ENCODE data around the gene DHDH. TPM values are rescaled to one million over a fixed set of nuclear protein-coding genes. Genes with fewer than 3 reads are reported as not detected.
A peak's percentile ranks its signal among the peaks of the same experiment; 100 is the strongest.

Gene DHDH
- total and polyA plus RNA-seq, 2 of the 13 experiments (the other 11 are each of a cell fraction or from before 2014, with no cell fraction given): 0.13 to 0.91 TPM

DNA sequence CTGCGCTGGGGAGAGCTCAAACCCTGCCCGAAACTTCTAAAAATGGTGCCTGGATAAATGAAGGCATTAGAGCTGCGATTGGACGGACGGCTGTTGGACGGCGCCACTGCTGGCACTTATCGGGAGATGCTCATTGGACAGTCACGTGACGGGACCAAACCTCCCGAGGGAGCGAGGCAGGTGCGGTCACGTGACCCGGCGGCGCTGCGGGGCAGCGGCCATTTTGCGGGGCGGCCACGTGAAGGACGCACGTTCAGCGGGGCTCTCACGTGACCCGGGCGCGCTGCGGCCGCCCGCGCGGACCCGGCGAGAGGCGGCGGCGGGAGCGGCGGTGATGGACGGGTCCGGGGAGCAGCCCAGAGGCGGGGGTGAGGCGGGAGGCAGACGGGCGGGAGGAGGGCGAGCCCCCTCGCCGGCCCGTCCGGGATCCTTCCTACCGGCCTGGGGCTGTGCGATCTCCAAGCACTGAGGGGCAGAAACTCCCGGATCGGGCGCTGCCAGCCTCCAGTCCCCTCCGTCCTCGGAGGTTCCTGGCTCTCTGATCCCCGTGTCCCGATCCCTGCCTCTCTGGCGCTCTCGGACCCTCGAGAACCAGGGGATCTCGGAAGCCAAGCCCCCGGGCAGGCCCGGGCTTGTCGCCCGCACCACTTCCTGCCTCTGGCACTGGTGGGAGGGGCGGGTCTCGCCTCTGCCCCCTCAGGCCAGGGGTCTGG lies 21.3 kb downstream of the DHDH start, which contains the start of gene BAX (continued):
- no peak for TF ChIP-seq ZBTB20 (CRISPR knock-in tag; IDR thresholded peaks at IDR 0.05; ENCODE audit: borderline replicate concordance, low read depth)
- peak; percentile 100 for TF ChIP-seq BHLHE40 (IDR thresholded peaks at IDR 0.05; ENCODE audit: low read length)
- TF ChIP-seq DR1 (CRISPR knock-in tag; IDR thresholded peaks at IDR 0.05): peak; percentile 44
- TF ChIP-seq MED1 (CRISPR knock-in tag; IDR thresholded peaks at IDR 0.05): peak; percentile 68
- TF ChIP-seq, protein P1, sequence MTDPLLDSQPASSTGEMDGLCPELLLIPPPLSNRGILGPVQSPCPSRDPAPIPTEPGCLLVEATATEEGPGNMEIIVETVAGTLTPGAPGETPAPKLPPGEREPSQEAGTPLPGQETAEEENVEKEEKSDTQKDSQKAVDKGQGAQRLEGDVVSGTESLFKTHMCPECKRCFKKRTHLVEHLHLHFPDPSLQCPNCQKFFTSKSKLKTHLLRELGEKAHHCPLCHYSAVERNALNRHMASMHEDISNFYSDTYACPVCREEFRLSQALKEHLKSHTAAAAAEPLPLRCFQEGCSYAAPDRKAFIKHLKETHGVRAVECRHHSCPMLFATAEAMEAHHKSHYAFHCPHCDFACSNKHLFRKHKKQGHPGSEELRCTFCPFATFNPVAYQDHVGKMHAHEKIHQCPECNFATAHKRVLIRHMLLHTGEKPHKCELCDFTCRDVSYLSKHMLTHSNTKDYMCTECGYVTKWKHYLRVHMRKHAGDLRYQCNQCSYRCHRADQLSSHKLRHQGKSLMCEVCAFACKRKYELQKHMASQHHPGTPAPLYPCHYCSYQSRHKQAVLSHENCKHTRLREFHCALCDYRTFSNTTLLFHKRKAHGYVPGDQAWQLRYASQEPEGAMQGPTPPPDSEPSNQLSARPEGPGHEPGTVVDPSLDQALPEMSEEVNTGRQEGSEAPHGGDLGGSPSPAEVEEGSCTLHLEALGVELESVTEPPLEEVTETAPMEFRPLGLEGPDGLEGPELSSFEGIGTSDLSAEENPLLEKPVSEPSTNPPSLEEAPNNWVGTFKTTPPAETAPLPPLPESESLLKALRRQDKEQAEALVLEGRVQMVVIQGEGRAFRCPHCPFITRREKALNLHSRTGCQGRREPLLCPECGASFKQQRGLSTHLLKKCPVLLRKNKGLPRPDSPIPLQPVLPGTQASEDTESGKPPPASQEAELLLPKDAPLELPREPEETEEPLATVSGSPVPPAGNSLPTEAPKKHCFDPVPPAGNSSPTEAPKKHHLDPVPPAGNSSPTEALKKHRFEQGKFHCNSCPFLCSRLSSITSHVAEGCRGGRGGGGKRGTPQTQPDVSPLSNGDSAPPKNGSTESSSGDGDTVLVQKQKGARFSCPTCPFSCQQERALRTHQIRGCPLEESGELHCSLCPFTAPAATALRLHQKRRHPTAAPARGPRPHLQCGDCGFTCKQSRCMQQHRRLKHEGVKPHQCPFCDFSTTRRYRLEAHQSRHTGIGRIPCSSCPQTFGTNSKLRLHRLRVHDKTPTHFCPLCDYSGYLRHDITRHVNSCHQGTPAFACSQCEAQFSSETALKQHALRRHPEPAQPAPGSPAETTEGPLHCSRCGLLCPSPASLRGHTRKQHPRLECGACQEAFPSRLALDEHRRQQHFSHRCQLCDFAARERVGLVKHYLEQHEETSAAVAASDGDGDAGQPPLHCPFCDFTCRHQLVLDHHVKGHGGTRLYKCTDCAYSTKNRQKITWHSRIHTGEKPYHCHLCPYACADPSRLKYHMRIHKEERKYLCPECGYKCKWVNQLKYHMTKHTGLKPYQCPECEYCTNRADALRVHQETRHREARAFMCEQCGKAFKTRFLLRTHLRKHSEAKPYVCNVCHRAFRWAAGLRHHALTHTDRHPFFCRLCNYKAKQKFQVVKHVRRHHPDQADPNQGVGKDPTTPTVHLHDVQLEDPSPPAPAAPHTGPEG (CRISPR knock-in tag; IDR thresholded peaks at IDR 0.05): peak; percentile 92
- TF ChIP-seq PHF8 (CRISPR knock-in tag; IDR thresholded peaks at IDR 0.05): peak; percentile 62
- peak; percentile 97 for TF ChIP-seq MBNL3 (CRISPR knock-in tag; conservative IDR thresholded peaks at IDR 0.05)
- no peak for TF ChIP-seq NCOA1 (CRISPR knock-in tag; IDR thresholded peaks at IDR 0.05)
- no peak for TF ChIP-seq NFE2L2 (IDR thresholded peaks at IDR 0.05; ENCODE audit: low read length)
- TF ChIP-seq ERF (CRISPR knock-in tag; IDR thresholded peaks at IDR 0.05): peak; percentile 75
- TF ChIP-seq TFAP4 (IDR thresholded peaks at IDR 0.05; ENCODE audit: borderline replicate concordance, low read depth): peak; percentile 40; the same call in 1 of the 2 replicates
- no peak for TF ChIP-seq KLF13 (CRISPR knock-in tag; IDR thresholded peaks at IDR 0.05)
- peak; percentile 83 for TF ChIP-seq TAF1 (CRISPR knock-in tag; IDR thresholded peaks at IDR 0.05)
- 0 out of 2 replicates have a peak, but pooled peaks have one; percentile 28 for TF ChIP-seq SATB2 (CRISPR knock-in tag; IDR thresholded peaks at IDR 0.05)
- 0 out of 2 replicates have a peak, but pooled peaks have one; percentile 5 for TF ChIP-seq ZNF503 (CRISPR knock-in tag; IDR thresholded peaks at IDR 0.05)
- TF ChIP-seq, protein P2, sequence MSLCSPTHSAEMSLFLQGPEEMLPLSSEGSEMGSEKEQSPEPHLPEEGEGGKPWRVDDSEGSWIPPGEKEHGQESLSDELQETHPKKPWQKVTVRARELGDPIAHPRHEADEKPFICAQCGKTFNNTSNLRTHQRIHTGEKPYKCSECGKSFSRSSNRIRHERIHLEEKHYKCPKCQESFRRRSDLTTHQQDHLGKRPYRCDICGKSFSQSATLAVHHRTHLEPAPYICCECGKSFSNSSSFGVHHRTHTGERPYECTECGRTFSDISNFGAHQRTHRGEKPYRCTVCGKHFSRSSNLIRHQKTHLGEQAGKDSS (CRISPR knock-in tag; IDR thresholded peaks at IDR 0.05; ENCODE audit: borderline replicate concordance, low read depth): no peak; the same call in 1 of the 2 replicates
- TF ChIP-seq, protein P3, sequence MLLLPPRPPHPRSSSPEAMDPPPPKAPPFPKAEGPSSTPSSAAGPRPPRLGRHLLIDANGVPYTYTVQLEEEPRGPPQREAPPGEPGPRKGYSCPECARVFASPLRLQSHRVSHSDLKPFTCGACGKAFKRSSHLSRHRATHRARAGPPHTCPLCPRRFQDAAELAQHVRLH (CRISPR knock-in tag; IDR thresholded peaks at IDR 0.05; ENCODE audit: borderline replicate concordance, low read depth): 0 out of 2 replicates have a peak, but pooled peaks have one; percentile 45
- no peak for TF ChIP-seq SYNCRIP (IDR thresholded peaks at IDR 0.05; ENCODE audit: insufficient read depth, low read depth, low read length)
- TF ChIP-seq, protein P4, sequence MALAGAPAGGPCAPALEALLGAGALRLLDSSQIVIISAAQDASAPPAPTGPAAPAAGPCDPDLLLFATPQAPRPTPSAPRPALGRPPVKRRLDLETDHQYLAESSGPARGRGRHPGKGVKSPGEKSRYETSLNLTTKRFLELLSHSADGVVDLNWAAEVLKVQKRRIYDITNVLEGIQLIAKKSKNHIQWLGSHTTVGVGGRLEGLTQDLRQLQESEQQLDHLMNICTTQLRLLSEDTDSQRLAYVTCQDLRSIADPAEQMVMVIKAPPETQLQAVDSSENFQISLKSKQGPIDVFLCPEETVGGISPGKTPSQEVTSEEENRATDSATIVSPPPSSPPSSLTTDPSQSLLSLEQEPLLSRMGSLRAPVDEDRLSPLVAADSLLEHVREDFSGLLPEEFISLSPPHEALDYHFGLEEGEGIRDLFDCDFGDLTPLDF (CRISPR knock-in tag; IDR thresholded peaks at IDR 0.05): peak; percentile 31; the same call in 1 of the 2 replicates
